ENCODE results near the gene CCDC106.

Gene CCDC106

DNA sequence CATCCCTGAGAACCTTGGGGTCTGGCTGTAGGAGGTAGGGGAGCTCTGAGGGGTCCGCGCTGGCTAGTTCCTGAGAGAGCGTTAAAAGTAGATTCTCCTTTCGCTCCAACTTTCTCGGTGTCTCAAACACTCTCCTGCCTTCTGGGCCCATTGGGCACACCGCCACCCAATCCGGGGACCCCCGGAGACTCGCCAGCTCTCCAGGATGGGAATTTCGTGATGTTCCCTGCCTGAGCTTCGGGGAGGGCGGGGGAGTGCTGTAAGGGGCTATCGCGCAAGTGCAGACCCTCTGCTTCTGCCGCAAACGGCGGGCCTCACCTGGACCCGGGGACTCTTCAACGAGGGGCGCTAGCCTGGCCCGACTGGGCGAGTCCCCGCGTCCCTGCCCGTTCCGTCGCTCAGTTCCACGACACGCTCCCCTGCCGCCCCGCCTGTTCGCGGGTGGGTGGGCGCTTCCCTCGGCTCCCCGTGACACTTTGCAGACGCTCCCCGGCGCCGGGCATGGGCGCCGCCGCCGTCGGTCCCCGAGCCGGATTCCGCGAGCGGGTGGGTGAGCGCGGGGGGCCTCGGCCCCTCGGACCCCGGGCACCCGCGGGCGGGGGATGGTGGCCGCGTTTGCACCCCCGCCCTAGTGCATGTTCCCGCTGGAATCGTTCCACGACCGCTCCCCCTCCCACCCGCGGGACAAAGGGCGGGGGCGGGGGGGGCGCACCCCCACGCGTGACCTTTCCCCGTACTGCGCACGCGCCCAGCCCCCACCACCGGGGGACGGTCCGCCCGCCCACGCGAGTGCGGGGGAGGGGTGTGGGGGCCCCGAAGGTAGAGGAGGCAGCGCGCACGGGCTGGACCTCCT, at the start of gene CCDC106:
CCDC106 (plus strand) TSS at position 481 of the 853 bp plus-strand sequence. CDS start 835 bp downstream, outside the sequence.
- DNase-seq: no peak

DNA sequence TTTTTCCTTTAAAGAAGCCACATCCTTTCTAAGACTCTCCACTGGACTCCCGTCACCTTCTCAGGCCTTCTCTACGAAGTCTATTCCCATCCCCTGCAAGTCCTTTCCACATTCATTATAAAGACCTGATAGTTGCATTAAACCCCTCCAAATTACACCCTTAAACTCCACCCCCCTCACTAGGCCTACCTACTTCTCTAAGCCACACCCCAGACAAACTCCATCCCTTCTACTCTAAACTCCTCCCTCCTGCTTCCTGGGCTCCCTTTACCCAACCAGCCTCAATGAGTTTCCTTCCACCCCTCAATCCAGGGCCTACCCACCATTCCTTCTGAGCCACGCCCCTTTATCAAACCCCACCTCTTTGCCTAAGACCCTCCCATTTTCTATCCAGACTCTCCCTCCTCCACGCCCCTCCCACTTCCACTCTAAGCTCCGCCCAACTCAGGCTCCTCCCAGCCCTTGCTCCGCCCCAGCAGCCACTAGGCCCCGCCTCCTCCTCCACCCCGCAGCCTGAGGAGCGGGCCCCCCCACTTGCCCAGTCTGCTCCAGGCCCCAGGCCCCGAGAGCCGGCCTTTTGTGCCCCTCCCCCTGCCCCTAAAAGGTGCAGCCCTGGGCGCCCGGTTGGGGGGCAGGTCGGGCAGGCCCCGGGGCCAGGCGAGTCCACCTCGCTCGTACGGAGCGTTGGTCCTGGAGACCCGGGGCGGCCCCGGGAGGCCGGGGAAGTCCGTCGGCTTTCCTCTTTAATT, 49.1 kb upstream of the CCDC106 start:
- peak; percentile 73 for DNase-seq

GRCh38 chr19:55599468-55599841, 48.6 kb upstream of the CCDC106 start, which contains the start of gene FIZ1:
FIZ1 (minus strand) TSS chr19:55599517; CDS start chr19:55597865, 1,652 bp downstream.
- peak; percentile 95 for DNase-seq

DNA sequence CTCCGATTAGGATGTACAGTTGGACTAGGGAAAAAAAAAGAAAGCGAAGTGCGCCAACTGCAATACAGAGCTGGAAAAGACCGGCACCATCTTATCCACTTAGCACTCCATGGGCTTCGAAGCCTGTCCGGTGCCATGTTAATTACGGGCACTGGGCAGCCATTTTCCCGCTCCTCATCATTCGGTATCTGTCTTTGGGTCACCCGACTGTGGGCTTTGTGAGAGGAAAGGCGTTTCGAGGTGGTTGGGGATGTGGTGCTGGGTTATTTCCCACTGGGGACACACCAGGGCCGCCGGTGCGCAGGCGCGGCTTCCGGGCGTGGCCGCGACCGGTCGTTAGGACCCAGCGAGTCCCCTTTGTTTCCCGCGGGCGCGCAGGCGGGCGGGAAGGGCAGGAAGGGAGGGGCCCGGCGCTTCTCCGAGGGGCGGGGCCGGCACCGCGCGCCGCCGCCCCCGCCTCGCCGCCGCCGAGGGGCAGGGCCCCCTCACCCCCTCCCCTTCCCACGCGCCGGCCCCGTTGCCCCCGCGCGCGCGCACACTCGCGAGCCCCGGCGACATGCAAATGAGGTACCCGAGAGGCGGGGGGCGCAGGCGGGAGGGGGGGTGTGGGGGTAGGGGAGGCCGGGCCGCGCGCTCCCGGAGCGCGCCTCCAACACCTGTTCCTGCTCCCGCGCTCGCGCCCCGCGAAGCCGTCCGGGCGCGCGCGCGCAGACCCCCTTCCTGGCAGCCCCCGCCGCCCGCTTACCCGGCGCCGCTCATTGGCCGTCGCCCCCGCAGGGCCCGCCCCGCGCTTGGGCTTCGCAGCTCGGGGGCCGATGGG, 48.0 kb upstream of the CCDC106 start, which contains the start of gene ZNF524:
ZNF524 (plus strand) TSS at position 447 of the 820 bp plus-strand sequence. CDS start 1,825 bp downstream, outside the sequence.
- DNase-seq: peak; percentile 78

DNA sequence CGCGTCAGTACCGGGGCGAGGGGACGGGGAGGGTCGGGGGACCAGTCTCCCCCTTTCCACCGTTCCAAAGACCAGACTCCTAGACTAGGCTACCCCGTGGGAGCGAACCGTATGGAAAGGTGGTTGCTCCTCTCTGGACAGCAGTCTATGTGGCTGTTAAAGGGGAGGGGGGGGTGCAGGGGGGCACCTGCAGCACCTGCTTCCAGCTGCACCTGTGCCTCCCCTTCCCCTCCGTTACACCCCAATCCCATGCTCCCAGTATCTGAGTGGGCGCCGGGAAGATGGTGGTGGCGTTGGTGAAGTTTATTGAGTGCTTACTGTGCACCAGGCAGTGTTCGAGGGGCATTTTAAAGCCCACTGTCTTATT, 47.4 kb upstream of the CCDC106 start:
- no peak for DNase-seq

DNA sequence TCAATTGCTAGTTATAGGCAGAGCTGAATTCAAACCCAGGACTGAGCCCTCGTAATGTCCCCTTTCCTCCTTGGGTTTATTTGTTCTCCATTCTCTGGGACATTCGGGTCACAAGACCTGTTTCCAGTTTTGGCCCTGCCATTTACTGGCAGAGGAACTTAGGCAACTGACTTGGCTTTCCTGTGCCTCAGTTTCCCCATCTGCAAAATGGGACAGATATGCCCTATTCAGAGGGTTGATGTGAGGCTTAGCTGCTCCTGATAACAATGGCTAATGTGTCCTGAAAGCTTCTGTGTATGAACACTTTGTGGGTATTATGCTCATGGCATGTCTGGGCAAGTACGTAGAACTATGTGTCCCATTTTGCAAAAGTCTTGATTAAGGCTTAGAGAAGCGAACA, 46.9 kb upstream of the CCDC106 start:
- DNase-seq: no peak

DNA sequence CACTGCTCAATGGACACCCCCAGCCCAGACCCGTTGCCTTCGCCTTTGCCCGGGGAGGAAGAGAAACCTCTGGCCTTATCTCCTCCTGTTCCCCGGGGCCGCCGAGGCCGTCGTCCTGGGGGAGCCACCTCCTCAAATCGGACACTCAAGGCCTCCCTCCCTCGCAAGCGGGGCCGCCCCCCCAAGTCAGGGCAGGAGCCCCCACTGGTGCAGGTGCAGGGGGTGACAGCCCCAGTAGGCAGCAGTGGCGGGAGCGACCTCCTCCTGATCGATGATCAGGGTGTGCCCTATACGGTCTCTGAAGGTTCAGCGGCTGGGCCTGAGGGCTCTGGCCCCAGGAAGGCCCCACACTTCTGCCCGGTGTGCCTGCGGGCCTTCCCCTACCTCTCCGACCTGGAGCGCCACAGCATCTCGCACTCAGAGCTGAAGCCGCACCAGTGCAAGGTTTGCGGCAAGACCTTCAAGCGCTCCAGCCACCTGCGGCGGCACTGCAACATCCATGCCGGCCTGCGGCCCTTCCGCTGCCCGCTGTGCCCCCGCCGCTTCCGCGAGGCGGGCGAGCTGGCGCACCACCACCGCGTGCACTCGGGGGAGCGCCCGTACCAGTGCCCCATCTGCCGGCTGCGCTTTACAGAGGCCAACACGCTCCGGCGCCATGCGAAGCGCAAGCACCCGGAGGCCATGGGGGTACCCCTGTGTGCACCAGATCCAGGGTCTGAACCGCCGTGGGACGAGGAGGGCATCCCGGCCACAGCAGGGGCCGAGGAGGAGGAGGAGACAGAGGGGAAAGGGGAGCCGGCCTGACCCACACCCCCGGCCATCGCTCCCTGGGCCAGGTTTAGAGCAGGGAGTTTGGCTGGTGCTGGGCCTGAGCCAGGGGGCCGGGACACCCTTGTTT, 45.7 kb upstream of the CCDC106 start:
- DNase-seq: no peak

DNA sequence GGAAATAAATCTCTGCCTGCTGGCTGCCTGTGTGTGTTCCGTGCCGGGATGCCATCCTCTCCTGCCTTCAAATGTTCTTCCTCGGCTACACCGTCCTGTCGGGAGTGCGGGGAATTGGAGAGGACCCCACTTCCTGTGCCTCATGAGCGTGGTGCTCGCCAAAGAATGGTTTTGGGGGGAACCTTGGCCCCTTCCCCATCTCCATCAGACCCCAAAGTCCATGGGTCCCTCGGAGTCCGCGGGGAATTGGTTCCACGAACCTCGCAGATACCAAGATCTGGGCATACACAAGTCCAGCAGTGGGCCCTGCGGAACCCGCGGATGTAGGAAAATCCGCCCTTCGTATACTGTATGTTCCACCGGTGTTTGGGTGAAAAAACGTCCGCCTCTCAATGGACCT, 44.9 kb upstream of the CCDC106 start:
- no peak for DNase-seq

GRCh38 chr19:55603581-55604292, 44.3 kb upstream of the CCDC106 start:
- DNase-seq: no peak

DNA sequence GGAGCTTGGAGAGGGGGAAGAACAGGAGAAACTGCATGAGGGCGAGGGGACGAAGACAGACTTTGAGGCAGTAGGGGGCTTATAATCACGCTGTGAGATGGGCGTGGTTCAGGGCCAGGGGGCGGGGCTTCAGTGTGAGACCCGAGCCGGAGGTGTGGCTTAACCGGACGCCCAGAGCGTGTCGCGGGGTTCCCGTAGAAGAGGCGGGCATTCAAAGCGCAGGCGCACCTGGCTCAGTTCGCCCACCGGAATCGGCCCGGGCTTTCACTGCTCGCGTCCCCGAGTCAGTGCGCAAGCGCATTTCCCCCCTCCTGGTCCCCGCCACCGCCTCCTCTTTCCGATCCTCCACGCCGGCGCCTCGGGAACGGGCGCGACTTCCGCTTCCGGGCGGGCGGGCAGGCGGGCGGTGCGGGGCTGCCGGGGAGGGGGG, 42.8 kb upstream of the CCDC106 start:
- peak; percentile 97 for DNase-seq

- peak; percentile 45 for DNase-seq
These were observed 42.2 kb upstream of the CCDC106 start, which contains the start of gene ZNF865 for GRCh38 chr19:55605637-55606470. ZNF865 (plus strand) TSS chr19:55605647; CDS start chr19:55613619, 7,972 bp downstream.

- no peak for DNase-seq
These were observed 41.6 kb upstream of the CCDC106 start for GRCh38 chr19:55606471-55606787.

GRCh38 chr19:55606817-55607216, 41.2 kb upstream of the CCDC106 start:
- no peak for DNase-seq

GRCh38 chr19:55609326-55609725, 38.7 kb upstream of the CCDC106 start:
- no peak for DNase-seq

DNA sequence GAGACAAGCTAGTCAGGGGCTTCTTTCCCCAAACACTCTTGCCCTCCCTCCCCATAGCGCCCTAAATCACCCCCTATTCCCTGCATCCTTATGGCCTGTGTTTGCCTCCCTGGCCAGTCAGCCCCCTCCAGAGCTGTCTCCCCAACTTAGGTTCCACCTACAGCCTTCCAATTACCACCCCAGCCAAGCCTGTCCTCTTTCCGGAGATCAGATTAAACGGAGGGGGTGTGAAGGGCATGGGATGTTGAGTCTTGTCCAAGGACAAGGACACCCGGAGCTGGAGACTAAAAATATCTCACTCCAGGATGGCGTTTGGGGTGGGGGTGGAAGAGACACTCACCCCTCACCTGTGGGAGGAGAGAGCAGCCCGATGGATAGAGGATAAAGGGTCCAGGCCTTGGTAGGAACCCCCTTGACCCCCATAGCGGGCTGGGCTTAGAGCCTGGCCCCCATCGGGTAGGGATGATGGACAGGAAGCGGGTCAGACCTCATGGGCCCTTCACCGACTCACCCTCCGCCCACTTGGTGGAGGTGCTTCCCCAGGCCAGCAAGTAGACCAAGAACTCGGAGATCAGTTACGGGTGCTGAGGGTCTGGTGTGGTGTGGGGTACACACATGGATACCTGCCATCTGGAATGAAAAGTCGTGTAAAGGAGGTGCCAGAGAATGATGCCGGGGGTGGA, 36.6 kb upstream of the CCDC106 start:
- DNase-seq: no peak

- no peak for DNase-seq
These were observed 35.9 kb upstream of the CCDC106 start for GRCh38 chr19:55611983-55612645.

DNA sequence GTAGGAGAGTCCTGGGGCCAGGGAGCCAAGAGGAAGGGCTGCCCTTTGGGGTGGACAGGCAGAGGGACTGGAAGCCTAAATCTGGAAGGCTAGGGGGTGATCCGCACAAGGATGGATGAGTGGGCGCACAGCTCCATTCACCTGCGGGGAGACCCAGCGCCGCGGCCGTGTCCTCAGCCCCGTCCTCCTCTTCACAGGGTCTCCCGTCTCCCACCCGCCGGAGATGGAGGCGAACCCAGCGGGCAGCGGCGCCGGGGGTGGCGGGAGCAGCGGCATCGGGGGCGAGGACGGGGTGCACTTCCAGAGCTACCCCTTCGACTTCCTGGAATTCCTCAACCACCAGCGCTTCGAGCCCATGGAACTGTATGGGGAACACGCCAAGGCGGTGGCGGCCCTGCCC, 34.6 kb upstream of the CCDC106 start:
- no peak for DNase-seq

DNA sequence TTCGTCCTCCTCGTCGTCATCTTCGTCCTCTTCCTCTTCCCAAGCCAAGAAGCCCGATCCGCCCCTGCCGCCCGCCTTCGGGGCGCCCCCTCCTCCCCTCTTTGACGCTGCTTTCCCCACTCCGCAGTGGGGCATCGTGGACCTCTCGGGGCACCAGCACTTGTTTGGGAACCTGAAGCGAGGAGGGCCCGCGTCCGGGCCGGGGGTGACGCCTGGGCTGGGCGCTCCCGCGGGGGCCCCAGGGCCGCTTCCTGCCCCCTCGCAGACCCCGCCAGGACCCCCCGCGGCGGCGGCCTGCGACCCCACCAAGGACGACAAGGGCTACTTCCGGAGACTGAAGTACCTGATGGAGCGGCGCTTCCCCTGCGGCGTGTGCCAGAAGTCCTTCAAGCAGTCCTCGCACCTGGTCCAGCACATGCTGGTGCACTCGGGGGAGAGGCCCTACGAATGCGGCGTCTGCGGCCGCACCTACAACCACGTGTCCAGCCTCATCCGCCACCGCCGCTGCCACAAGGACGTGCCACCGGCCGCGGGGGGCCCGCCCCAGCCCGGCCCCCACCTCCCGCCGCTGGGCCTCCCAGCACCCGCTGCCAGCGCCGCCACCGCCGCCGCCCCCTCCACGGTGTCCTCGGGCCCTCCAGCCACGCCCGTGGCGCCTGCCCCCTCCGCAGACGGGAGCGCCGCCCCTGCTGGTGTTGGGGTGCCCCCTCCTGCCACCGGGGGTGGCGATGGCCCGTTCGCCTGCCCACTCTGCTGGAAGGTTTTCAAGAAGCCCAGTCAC, 33.9 kb upstream of the CCDC106 start:
- no peak for DNase-seq

Data from NCI-H2107 (cell line).